HepG2 (cell line): Measurements from ENCODE around the gene ADAMTSL3.
A peak's percentile ranks its signal among the peaks of the same experiment; 100 is the strongest.

Experiments used
- IKZF4 ChIP-seq: sonication (generic); formaldehyde crosslinking; IDR thresholded peaks from 2 replicates; pipeline ENCODE4 v1.5.1; 2020; ENCODE audit warnings: borderline replicate concordance, mild to moderate bottlenecking, low read depth, missing genetic modification reagents; ENCODE audit errors: not compliant biosample characterization
- POLR2A ChIP-seq, 2 experiments: IDR thresholded peaks; 2 replicates each; pipeline ENCODE4 v1.6.1; 2011; ENCODE audit warnings: low read depth in 2 of 2, low read length in 2 of 2, mild to moderate bottlenecking in 1 of 2, moderate library complexity in 1 of 2; ENCODE audit not compliant: insufficient read depth in 1 of 2
- POLR2AphosphoS2 ChIP-seq: IDR thresholded peaks from 2 replicates; pipeline ENCODE4 v1.6.1; 2011; ENCODE audit warnings: low read depth, low read length, improper control_type of control experiment
- RBM39 ChIP-seq: fragments of 200-400 bp; formaldehyde crosslinking; IDR thresholded peaks from one replicate; pipeline ENCODE4 v1.6.1; 2018; ENCODE audit warnings: antibody characterized with exemption, mild to moderate bottlenecking, low read depth, low read length; ENCODE audit not compliant: poor library complexity, severe bottlenecking
- REPIN1 ChIP-seq: sonication (generic); formaldehyde crosslinking; IDR thresholded peaks from 2 replicates; pipeline ENCODE4 v1.8.0; 2022; ENCODE audit warnings: missing genetic modification reagents, low read depth, mild to moderate bottlenecking, borderline replicate concordance
- ZNF747 ChIP-seq: sonication (generic); formaldehyde crosslinking; IDR thresholded peaks from 2 replicates; pipeline ENCODE4 v1.8.1; 2023; ENCODE audit warnings: missing genetic modification reagents, mild to moderate bottlenecking, borderline replicate concordance
- TF ChIP-seq, protein P1 (sequence below), 2 experiments: sonication (generic) in 1 of 2; formaldehyde crosslinking in 1 of 2; IDR thresholded peaks; 2 replicates each; pipeline versions ENCODE4 v1.6.1 to v1.9.0; 2014 to 2022; ENCODE audit warnings: antibody characterized with exemption in 1 of 2, borderline replicate concordance in 1 of 2, inconsistent platforms in 1 of 2, low read depth in 1 of 2, missing genetic modification reagents in 1 of 2
- TF ChIP-seq, protein P2 (sequence below): sonication (generic); formaldehyde crosslinking; IDR thresholded peaks from 2 replicates; pipeline ENCODE4 v1.8.0; 2023; ENCODE audit warnings: mild to moderate bottlenecking, missing genetic modification reagents
- TF ChIP-seq, protein P3 (sequence below): sonication (generic); formaldehyde crosslinking; IDR thresholded peaks from 2 replicates; pipeline ENCODE4 v1.5.0; 2020; ENCODE audit warnings: mild to moderate bottlenecking, missing genetic modification reagents, moderate library complexity
- TF ChIP-seq, protein P4 (sequence below), 2 experiments: fragments of 450-650 bp in 1 of 2; sonication (generic) in 1 of 2; formaldehyde crosslinking; IDR thresholded peaks; 2 replicates each; pipeline versions ENCODE4 v1.5.0 to v1.8.0; 2020 to 2022; ENCODE audit warnings: mild to moderate bottlenecking in 1 of 2, missing genetic modification reagents in 1 of 2
- TF ChIP-seq, protein P5 (sequence below): sonication (generic); formaldehyde crosslinking; IDR thresholded peaks from 2 replicates; pipeline ENCODE4 v1.4.0; 2020; ENCODE audit warnings: missing genetic modification reagents, mild to moderate bottlenecking, borderline replicate concordance
- TF ChIP-seq, protein P6 (sequence below): sonication (generic); formaldehyde crosslinking; IDR thresholded peaks from 2 replicates; pipeline ENCODE4 v1.5.0; 2020; ENCODE audit warnings: missing genetic modification reagents
- TF ChIP-seq, protein P7 (sequence below): sonication (generic); formaldehyde crosslinking; IDR thresholded peaks from 2 replicates; pipeline ENCODE4 v1.4.0; 2020; ENCODE audit warnings: missing genetic modification reagents, borderline replicate concordance

DNA sequence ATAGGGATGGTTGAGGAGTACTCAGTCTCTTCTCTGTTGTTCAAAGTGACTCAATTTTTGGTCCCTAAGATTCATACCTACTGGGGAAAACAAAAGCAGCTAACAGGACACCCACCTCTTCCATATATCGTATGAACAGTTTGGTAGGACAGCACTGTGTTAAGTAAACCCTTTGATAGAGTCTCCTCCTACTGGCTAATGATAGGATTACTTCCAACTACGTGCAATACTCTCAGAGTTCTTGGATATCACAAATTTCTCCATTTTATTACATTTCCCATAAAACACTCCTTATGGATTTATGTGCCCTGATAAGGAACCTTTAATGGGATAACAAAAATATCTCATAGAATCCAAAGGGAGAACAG is 381.5 kb downstream of the ADAMTSL3 start:
- TF ChIP-seq, protein P1, sequence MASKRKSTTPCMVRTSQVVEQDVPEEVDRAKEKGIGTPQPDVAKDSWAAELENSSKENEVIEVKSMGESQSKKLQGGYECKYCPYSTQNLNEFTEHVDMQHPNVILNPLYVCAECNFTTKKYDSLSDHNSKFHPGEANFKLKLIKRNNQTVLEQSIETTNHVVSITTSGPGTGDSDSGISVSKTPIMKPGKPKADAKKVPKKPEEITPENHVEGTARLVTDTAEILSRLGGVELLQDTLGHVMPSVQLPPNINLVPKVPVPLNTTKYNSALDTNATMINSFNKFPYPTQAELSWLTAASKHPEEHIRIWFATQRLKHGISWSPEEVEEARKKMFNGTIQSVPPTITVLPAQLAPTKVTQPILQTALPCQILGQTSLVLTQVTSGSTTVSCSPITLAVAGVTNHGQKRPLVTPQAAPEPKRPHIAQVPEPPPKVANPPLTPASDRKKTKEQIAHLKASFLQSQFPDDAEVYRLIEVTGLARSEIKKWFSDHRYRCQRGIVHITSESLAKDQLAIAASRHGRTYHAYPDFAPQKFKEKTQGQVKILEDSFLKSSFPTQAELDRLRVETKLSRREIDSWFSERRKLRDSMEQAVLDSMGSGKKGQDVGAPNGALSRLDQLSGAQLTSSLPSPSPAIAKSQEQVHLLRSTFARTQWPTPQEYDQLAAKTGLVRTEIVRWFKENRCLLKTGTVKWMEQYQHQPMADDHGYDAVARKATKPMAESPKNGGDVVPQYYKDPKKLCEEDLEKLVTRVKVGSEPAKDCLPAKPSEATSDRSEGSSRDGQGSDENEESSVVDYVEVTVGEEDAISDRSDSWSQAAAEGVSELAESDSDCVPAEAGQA (IDR thresholded peaks at IDR 0.05; ENCODE audit: low read depth): no peak
- TF ChIP-seq, protein P1 (CRISPR knock-in tag; IDR thresholded peaks at IDR 0.05; ENCODE audit: borderline replicate concordance): no peak
- TF ChIP-seq REPIN1 (CRISPR knock-in tag): no peak
- TF ChIP-seq, protein P2, sequence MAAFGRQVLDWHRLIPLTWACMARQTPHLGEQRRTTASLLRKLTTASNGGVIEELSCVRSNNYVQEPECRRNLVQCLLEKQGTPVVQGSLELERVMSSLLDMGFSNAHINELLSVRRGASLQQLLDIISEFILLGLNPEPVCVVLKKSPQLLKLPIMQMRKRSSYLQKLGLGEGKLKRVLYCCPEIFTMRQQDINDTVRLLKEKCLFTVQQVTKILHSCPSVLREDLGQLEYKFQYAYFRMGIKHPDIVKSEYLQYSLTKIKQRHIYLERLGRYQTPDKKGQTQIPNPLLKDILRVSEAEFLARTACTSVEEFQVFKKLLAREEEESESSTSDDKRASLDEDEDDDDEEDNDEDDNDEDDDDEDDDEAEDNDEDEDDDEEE (CRISPR knock-in tag): no peak
- TF ChIP-seq, protein P3, sequence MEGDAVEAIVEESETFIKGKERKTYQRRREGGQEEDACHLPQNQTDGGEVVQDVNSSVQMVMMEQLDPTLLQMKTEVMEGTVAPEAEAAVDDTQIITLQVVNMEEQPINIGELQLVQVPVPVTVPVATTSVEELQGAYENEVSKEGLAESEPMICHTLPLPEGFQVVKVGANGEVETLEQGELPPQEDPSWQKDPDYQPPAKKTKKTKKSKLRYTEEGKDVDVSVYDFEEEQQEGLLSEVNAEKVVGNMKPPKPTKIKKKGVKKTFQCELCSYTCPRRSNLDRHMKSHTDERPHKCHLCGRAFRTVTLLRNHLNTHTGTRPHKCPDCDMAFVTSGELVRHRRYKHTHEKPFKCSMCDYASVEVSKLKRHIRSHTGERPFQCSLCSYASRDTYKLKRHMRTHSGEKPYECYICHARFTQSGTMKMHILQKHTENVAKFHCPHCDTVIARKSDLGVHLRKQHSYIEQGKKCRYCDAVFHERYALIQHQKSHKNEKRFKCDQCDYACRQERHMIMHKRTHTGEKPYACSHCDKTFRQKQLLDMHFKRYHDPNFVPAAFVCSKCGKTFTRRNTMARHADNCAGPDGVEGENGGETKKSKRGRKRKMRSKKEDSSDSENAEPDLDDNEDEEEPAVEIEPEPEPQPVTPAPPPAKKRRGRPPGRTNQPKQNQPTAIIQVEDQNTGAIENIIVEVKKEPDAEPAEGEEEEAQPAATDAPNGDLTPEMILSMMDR: peak; percentile 50
- no peak for TF ChIP-seq IKZF4 (CRISPR knock-in tag)
- TF ChIP-seq, protein P4, sequence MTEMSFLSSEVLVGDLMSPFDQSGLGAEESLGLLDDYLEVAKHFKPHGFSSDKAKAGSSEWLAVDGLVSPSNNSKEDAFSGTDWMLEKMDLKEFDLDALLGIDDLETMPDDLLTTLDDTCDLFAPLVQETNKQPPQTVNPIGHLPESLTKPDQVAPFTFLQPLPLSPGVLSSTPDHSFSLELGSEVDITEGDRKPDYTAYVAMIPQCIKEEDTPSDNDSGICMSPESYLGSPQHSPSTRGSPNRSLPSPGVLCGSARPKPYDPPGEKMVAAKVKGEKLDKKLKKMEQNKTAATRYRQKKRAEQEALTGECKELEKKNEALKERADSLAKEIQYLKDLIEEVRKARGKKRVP (CRISPR knock-in tag; IDR thresholded peaks at IDR 0.05): no peak
- TF ChIP-seq, protein P5, sequence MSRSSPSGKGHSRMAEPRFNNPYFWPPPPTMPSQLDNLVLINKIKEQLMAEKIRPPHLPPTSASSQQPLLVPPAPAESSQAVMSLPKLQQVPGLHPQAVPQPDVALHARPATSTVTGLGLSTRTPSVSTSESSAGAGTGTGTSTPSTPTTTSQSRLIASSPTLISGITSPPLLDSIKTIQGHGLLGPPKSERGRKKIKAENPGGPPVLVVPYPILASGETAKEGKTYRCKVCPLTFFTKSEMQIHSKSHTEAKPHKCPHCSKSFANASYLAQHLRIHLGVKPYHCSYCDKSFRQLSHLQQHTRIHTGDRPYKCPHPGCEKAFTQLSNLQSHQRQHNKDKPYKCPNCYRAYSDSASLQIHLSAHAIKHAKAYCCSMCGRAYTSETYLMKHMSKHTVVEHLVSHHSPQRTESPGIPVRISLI (CRISPR knock-in tag): no peak
- no peak for TF ChIP-seq POLR2AphosphoS2
- TF ChIP-seq, protein P6, sequence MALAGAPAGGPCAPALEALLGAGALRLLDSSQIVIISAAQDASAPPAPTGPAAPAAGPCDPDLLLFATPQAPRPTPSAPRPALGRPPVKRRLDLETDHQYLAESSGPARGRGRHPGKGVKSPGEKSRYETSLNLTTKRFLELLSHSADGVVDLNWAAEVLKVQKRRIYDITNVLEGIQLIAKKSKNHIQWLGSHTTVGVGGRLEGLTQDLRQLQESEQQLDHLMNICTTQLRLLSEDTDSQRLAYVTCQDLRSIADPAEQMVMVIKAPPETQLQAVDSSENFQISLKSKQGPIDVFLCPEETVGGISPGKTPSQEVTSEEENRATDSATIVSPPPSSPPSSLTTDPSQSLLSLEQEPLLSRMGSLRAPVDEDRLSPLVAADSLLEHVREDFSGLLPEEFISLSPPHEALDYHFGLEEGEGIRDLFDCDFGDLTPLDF (CRISPR knock-in tag): no peak
- no peak for TF ChIP-seq ZNF747
- no peak for TF ChIP-seq POLR2A (IDR thresholded peaks at IDR 0.05; ENCODE audit: insufficient read depth in 1 of 2, low read depth in 2 of 2, low read length in 2 of 2)
- no peak for TF ChIP-seq RBM39
- TF ChIP-seq, protein P7, sequence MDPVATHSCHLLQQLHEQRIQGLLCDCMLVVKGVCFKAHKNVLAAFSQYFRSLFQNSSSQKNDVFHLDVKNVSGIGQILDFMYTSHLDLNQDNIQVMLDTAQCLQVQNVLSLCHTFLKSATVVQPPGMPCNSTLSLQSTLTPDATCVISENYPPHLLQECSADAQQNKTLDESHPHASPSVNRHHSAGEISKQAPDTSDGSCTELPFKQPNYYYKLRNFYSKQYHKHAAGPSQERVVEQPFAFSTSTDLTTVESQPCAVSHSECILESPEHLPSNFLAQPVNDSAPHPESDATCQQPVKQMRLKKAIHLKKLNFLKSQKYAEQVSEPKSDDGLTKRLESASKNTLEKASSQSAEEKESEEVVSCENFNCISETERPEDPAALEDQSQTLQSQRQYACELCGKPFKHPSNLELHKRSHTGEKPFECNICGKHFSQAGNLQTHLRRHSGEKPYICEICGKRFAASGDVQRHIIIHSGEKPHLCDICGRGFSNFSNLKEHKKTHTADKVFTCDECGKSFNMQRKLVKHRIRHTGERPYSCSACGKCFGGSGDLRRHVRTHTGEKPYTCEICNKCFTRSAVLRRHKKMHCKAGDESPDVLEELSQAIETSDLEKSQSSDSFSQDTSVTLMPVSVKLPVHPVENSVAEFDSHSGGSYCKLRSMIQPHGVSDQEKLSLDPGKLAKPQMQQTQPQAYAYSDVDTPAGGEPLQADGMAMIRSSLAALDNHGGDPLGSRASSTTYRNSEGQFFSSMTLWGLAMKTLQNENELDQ (CRISPR knock-in tag): no peak
